ENCODE results near the gene CDC73.

DNA sequence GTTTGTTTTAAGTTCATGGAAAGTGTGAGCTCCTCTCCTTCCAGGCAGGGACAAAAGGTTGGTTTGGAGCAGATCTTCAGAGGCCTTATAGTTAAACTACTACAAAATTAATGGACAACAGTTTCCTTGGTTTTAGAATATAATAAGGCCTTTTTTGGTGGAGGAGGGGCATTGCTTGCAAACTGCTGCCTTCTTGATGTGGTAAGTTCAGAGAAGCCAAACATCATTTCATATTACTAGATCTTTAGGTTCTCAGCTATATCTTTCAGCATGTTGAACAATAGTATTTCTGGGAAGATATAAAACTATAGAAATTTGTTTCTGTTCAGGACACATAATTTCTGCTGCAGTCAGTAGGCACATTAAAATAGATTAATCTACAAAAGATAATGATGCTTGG is 162.4 kb downstream of the CDC73 start:
- no peak for TF ChIP-seq POLR2A (IDR thresholded peaks at IDR 0.05)
- no peak for TF ChIP-seq EP300 (IDR thresholded peaks at IDR 0.05)

Measured in ovary (tissue), 1 donor.